IPS DF 19.7 (cell line): ENCODE measurements around the gene MKI67.
"Not testable (repeated sequence)": the region's sequence is repeated elsewhere in the genome, so short reads cannot be mapped to it uniquely, and the experiment has no call there.

ENCODE experiments used
- DNase-seq: peaks from one replicate; pipeline ENCODE4 v3.0.0-alpha.2; 2013; ENCODE audit warnings: low read depth, low spot score

The MKI67 gene, protein sequence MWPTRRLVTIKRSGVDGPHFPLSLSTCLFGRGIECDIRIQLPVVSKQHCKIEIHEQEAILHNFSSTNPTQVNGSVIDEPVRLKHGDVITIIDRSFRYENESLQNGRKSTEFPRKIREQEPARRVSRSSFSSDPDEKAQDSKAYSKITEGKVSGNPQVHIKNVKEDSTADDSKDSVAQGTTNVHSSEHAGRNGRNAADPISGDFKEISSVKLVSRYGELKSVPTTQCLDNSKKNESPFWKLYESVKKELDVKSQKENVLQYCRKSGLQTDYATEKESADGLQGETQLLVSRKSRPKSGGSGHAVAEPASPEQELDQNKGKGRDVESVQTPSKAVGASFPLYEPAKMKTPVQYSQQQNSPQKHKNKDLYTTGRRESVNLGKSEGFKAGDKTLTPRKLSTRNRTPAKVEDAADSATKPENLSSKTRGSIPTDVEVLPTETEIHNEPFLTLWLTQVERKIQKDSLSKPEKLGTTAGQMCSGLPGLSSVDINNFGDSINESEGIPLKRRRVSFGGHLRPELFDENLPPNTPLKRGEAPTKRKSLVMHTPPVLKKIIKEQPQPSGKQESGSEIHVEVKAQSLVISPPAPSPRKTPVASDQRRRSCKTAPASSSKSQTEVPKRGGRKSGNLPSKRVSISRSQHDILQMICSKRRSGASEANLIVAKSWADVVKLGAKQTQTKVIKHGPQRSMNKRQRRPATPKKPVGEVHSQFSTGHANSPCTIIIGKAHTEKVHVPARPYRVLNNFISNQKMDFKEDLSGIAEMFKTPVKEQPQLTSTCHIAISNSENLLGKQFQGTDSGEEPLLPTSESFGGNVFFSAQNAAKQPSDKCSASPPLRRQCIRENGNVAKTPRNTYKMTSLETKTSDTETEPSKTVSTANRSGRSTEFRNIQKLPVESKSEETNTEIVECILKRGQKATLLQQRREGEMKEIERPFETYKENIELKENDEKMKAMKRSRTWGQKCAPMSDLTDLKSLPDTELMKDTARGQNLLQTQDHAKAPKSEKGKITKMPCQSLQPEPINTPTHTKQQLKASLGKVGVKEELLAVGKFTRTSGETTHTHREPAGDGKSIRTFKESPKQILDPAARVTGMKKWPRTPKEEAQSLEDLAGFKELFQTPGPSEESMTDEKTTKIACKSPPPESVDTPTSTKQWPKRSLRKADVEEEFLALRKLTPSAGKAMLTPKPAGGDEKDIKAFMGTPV (N-terminal part only)

DNA sequence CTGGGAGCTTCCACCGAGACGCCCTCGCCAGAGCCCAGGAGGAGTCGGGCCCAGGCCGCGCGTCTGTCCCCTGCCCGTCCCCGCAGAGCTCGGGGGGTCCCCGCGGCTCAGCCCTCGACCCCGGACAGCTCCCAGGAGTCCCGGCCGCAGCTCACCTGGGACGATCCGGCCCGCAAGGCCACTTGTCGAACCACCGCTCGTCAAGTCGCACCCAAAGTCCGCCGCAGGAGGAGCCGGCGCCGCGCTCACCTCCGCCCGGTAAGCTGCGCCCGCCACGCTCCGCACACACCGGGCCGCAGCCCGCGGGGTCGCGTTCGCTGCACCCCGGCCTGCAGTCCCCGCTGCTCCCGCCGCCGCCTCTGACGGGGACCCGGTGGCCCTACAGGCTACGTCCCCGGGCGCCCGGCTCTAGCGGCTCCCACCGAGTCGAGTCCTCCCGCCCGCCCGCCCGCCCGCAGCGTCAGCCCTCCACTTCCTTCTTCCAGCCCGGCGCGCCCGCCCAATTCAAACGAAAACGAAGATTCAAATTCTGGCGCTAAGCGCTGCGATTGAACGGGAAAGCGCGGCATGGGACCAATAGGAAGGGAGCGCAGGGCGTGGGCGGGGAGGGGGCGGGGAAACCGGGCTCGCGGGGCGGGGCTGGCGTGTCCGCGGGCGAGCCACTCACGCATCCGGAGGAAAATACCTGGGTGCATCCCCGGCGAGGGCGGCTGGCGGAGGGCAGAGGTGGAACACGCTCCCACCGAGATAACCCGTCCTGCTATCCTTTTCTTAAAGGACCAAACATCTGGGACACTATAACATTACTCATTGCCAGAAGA is at the start of gene MKI67:
TSS of gene MKI67 (minus strand) at position 480 of the 821 bp plus-strand sequence. CDS start 756 bp downstream, outside the sequence.
- DNase-seq, result peak; percentile 47

DNA sequence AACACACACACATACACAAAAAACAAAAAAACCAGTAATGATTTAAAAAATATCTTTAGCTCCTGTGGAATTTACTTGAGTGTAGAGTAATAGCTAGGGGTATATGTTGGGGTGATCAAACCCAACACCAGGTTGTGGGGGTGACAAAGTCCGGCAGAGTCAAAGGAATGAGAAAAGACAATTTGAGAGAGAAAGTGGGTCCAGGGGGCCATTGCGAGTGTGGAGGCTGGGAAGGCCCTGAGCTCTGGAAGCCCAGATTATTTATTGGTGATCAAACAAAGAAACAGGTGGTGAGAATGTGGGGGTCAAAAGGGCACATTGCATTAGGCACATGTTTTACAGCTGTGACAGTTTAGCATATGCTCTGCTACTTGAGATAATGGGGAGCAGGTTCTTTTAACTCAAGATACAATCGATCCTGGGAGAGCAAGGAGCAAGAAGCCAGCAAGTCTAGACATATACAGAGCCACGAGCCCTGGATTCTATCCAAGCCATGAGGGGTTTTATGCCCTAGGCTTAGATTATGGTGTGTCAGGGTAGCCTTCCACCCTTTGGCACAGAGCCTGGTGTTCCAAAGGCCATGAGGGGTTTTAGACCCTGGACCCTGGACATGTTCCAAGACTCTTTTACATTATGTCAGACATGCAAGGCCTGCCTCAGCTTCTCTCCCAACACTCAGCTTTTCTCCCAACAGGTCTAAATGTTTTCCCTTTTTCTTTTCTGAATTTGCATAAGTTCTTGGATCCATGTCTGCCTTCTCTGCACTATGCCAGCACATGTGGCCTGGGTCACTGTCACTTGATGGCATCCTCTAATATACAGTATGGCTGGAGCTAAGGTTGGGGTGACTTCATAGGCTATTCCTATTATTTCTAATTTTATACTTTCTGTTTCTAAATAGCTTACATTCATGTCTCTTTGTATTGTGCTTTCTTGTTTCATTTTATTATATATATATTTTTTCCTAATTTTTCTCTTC is 48.6 kb upstream of the MKI67 start:
- no peak for DNase-seq

DNA sequence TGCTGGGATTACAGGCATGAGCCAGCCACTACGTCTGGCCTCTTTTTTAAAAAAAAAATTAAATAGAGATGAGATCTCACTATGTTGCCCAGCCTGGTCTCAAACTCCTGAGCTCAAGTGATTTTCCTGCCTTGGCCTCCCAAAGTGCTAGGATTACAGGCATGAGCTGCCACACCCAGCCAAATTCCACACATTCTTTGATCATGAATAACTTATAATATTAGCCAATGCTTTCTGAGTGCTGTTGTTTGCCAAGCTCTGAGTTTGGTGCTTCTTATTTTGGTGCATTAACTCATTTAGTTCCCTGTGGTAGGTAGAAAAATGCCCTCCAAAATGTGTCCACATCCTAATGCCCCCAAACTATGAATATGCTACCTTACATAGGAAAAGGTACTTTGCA is 47.2 kb upstream of the MKI67 start:
- DNase-seq, result no peak

DNA sequence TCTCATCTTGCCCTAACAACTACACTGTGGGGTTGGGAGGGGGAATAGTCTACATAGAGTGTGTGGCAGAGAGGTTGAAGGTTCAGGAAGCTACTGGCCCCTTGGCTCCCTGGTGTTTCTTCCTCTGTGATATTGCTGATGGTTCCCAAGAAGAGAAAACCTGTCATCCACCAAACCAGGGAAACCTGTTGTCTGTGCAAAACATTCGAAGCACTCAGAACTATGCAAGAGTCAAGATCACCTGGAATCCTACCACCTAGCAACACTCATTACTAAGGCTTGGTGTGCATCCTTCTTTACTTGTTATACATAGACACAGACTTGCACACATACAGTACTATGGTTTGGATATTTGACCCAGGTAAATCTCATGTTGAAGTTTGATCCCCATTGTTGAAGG is 46.5 kb upstream of the MKI67 start:
- no peak for DNase-seq

DNA sequence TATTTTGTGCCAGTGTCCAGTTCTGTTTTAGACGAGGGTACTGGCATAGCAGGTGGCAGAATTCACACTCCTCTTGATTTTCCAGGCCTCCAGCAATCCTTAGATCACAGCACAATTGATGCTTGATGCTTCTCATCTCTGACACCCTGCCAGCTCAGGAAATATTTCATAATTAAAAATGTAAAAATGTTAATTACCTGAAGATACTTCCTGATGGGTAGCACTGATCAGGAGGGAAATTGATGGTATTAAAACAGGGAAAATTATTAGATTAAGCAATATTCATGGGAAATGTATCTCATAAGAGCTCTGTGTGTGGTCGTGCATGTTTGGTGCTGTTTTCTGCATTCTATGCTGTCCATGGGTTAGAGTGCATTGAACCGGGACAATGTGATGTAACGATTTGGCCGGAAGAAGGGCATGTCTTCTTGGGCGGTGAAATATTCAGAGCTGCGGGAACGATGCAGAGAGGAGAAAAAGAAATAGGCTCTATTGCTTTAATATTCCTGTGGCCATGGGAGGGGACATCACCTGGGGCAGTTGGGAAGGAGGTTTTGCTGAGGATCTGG is 43.7 kb upstream of the MKI67 start:
- no peak for DNase-seq

DNA sequence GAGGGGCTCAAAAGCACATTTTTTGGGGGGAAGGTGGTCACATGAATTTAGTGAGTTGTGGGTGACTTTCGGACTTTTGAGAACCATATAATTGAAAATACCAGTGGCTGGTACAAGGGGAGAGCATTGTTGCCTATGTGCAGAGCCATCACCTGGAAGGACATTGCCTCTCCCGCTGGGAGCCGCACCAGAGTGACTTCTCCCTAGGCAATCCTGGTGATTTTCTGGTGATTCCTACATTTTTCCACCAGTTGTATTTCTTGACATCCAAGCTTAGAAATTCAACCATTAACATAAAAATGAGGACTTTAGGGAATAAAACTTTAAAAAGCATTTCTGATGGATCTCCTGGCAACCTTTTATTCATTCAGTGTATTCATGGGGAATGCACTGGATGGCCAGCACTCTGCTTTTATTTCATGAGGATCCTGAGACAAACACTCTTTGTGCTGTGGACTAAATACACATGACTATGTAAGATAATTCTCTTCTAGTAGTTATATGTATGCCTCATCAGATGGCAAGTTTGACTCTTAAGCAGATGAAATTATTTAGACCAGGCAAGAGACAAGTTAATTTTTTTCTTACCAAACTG is 41.8 kb upstream of the MKI67 start:
- DNase-seq, result no peak

DNA sequence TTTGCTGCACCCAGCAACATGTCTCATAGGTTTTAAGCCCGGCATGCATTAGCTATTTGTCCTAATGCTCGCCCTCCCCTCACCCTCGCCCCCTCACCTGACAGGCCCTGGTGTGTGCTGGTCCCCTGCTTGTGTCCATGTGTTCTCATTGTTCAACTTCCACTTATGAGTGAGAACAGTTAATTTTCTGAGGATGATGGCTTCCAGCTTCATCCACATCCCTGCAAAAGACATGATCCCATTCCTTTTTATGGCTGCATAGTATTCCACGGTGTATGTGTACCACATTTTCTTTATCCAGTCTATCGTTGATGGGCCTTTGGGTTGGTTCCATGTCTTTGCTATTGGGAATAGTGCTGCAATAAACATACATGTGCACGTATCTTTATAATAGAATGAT is 40.9 kb upstream of the MKI67 start:
- not testable (repeated sequence) for DNase-seq

DNA sequence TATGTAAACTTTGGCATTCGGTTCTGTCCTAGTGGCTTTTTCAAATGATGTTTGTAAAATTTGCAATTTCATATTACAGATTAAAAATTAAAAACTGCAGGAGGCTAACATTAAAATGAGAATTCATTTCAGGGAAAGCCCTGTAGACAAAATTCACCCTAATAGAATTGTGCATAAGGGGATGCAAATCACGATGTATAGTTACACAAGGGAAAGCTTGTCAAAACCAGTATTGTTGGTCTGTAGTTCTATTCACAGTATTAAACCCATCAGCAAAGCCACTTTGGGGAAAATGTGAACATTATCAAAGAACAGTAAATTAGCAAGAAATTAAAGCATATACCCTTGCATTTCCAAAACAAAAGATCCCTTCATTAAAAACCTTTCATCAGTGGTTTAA is 39.9 kb upstream of the MKI67 start:
- DNase-seq, result no peak

DNA sequence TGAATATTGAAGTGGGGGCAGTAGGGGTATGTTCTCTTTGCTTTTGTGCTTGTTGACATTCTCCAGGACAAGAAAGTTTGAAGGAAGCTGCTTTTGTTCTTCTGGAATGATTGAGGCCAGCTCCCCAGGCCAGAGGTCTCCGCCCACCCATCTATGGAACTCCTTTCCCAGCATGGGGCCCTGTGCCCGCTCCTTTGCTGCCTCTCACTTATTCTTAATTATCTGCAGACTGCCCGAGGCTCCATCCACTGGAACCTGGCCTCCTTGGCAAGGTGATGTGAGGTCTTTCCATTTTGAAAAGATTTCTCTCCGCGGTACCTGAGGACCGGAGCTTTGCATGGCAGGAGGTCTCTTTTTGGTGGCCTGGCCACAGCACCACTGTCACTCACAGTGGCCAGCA is 39.3 kb upstream of the MKI67 start:
- no peak for DNase-seq

DNA sequence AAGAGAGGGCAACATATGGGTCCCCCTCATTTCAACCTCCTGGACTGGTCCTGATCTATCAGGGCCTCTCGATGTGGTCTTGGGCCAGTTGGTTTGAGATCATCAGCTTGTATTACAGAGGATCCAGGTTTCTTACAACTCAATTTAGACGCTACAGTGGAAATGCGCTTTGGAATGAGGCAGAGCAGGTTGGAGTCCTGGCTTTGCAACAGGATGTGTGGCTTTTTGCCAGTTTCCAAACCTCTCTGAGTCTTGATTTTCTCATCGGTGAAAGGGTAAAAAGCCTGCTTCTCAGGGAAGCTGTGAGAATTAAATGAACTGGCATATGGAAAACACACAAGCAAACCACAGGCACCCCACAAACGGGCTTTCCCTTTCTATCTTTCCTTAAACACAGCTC is 37.5 kb upstream of the MKI67 start:
- DNase-seq, result no peak

DNA sequence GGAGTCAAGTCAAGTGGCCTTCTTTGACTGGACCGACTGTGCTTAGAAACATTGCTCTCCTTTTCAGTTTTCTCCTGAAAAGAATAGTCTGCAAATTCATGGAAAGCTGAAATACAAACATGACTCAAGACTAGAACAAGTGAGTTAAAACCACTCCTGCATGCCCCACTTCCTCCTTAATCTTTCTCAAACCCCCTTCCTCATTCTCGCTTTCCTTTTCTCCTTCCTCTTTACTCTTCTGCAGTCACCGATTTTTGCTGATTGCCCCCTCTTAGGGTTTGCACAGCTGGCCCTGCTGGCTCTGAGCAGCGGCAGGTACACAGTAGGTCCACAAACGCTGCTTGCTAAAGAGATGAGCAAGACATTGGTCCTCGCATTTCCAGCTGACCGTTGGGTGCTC is 34.8 kb upstream of the MKI67 start:
- no peak for DNase-seq

DNA sequence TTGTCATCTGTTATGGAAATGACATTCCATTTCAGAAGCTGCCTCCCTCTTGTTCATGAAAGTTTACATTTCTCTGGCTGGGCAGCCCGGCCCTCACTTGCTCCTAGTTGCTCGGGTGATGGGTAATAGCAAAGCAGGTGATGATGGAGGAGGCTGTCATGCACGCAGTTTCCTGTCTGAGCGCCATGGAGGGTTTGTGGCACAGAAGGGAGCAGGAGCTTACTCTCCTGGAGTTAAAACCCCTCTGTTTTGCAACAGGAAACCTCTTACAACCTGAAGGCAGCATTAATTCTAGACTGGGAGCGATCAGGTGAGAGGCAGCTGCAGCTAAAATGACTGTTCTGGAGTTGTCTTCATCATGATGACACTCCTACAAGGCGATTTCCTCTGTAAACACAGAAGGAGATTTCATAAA is 34.1 kb upstream of the MKI67 start:
- DNase-seq, result no peak

DNA sequence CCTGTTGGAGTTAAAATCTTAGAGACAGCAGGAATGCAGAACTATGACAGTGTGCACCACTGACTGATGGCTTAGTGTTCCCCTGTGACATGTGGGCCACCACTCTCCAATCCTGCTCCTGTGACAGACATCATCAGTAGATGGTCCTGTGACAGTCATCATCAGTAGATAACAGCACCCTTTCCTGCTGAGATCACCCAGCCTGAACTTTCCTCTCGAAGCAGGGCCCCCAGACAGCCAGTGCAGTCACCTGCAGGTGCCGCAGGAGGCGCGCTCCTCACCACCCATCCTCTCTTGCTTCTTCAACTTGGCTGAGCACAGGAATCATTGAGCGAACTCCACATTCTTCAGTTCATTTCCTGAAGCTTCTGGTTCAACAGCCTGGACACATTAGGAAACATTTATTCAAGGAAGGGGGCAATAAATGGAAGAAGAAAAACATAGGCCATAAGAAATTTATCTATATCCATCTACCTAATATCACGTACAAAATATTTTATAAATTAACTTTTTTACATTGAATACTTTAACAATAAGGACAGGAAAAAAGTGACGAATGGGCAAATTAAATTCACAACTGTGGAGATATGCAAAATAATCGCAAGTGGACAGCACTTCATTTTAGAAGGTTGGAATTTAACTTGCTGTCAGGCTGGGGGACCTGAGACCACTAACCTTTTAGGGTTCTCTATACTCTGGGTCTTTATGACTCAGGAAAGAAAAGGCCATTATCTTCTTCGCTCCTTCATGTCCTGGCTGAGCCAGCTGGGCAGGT is 32.0 kb upstream of the MKI67 start:
- no peak for DNase-seq

DNA sequence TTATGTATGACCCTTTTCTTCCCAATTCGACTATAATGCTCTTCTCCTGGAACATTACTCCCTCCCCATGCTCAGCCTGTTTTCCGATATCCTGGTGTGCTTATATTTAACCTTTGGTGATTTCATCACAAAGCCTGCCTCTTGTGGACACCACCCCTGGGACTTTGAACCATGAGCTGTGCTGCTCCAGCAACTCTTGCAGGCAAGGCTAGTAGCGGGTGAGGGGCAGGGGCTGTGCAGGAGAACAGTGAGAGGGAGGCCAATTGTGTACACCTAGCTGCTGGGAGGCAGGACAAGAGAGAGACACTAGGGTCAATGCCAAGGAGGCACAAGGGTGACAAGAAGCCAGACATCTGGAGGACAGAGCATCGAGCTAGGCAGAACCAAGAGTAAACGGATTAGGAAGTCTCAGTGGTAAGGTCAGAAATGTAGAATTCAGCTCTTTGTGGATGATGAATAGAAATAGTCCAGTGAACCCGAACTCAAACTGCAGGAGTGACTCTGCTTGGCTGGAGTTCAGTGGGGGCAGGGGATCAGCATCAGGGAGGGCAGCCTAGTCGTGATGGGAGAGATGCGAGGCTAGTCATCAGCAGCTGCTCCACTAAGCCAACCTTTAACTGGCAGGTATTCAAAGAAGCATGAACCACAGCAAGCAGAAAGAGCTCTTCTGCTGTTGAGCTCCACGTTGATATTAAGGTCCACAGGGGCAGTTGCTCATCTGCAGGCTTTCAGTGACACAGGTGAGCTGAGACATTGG is 31.0 kb upstream of the MKI67 start:
- DNase-seq, result no peak

DNA sequence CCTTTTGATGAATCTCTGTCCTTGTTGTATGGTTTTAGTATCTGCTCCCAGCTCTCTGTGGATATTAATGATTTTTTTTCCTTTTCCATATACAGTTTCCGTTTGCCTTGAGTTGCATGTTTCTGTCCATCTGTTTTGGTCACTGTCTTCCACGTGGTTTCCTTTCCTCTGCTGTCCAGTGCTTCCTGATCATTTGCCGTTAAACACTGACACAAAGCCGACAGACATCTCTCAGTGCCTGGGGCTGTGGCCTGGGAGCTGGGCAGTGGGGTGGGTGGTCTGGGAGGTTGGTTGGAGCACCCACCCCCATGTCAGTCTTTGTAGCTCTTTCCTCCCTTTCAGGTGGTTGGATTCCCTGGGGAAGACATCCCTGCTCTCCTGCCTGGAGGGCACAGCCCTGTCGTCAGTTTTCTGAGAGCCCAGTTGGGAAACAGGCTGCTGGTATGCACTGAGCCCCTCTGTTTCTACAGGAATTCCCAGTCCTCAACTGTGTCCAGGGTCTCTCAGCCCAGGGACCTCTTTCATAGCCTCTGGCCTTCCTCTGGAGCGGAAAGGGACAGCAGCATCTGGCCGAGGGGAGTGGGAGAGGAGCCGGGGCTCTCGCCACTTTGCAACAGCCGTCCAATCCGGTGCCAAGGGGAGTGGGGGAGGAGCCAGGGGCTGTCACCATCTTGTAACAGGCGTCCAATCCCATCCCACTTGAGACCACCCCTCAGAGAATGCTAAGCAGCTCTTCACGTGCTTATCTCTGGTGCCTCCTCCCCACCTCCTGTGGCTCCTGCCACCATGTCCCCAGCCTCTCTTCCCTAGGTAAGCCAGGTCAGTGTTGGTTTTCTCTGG is 26.7 kb upstream of the MKI67 start:
- DNase-seq, result no peak

DNA sequence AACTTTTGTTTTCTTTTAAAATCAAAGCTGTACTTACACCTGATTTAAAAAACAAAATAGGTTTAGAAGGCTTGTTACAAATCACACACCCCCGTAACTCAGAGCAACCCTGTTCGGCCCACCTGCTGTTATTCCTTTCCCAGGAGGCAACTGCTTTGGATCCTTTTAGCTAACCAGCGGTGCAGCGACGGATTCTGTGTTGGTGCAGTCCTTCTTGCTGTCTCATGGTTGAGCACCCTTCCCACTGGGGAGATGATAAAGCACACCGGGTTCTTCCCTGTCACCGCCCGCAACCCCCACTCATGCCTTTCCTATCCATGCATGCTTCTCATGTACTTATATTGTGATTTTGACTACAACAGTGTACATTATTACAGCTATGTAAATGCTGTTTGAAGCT is 24.8 kb upstream of the MKI67 start:
- DNase-seq, result no peak

DNA sequence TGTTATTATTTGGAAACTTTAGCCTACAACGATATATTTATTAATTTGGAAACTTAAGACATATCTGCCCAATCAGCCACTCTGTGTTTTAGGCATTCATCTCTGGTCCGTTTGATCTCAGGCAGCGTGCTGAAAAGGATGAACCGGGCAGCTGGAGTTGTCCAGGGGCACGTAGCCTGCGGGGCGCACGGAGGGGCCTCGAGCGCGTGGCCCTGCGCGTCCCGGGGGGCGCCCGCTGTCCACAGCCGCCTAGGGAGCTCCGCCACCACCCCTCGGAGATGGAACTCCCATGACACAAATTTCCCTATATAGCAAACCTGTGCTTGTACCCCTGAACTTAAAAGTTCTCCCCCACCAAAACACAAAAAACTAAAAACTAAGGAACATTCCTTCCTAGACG is 24.3 kb upstream of the MKI67 start:
- no peak for DNase-seq
